ENCODE measurements around the gene SEPTIN10.

SEPTIN10 gene

DNA sequence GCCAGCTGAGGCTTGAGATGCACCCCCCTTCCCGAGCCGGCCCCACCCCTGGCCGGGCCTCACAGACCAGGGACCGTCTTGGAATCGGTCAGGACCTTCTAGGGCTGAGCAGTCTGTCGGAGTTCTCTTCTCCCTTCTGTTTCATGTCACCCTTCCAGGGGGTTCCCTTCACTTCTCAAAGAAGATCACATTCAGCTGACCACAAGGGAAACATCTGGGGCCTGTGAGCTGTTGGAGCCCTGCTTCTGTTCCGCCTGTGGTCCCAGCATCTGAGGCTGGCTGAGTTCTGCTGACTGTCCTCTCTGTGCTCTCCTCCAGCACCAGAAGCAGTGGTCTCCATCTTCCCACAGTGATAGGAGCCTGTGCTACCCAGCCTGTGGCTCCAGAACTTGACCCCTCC, 106.5 kb downstream of the SEPTIN10 start:
- H3K4me3 ChIP-seq (ENCODE audit: extremely low read depth, insufficient read depth, low read length, poor library complexity, severe bottlenecking): no peak overlapping the region
- WGBS, 2 experiments (ENCODE audit: insufficient coverage in 2 of 2): 88 to 89% methylated on average over 7 of the region's 7 CpGs
- H3K36me3 ChIP-seq (ENCODE audit: control insufficient read depth, insufficient read depth, low read length): no peaks in the 10 kb centered on the region
- no peak overlapping the region for H3K27ac ChIP-seq (ENCODE audit: low read depth, low read length, severe bottlenecking)
- H3K9me3 ChIP-seq (ENCODE audit: control insufficient read depth, low read length): peaks cover 6% of the 10 kb centered on the region
- H3K4me1 ChIP-seq (ENCODE audit: control insufficient read depth, insufficient read depth, low read length, poor library complexity, severe bottlenecking): peaks cover 3% of the 10 kb centered on the region

DNA sequence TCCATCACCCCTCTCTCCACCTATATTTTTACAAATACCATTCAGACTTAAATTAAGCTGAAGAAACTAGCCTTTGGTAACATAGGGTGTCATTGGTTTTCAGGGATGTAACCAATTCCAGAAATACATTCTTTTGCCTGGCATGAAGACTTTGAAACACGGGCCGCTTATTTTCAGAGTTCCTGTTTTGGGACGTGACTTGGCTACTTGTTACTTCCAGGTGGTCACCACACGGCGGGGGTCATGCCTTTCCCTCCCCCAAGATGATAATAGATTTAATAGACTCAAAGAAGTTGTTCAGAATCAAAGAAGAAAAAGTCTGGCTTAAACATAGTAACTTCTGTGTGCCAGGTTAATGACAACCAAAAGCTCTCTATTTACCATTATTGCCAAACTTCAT, 110.6 kb downstream of the SEPTIN10 start:
- H3K36me3 ChIP-seq (ENCODE audit: control insufficient read depth, insufficient read depth, low read length): no peaks in the 10 kb centered on the region
- no peaks in the 10 kb centered on the region for H3K9me3 ChIP-seq (ENCODE audit: control insufficient read depth, low read length)
- no peaks in the 10 kb centered on the region for H3K4me1 ChIP-seq (ENCODE audit: control insufficient read depth, insufficient read depth, low read length, poor library complexity, severe bottlenecking)
- no peak overlapping the region for H3K4me3 ChIP-seq (ENCODE audit: extremely low read depth, insufficient read depth, low read length, poor library complexity, severe bottlenecking)
- 82 to 87% methylated on average over 2 to 3 of the region's 5 CpGs for WGBS, 2 experiments (ENCODE audit: insufficient coverage in 2 of 2)
- H3K27ac ChIP-seq (ENCODE audit: low read depth, low read length, severe bottlenecking): no peak overlapping the region

- H3K36me3 ChIP-seq (ENCODE audit: control insufficient read depth, insufficient read depth, low read length): no peaks in the 10 kb centered on the region
- no peak overlapping the region for H3K27ac ChIP-seq (ENCODE audit: low read depth, low read length, severe bottlenecking)
- 90 to 94% methylated on average over 19 to 20 of the region's 21 CpGs for WGBS, 2 experiments (ENCODE audit: insufficient coverage in 2 of 2)
- no peaks in the 10 kb centered on the region for H3K9me3 ChIP-seq (ENCODE audit: control insufficient read depth, low read length)
- no peaks in the 10 kb centered on the region for H3K4me1 ChIP-seq (ENCODE audit: control insufficient read depth, insufficient read depth, low read length, poor library complexity, severe bottlenecking)
- H3K4me3 ChIP-seq (ENCODE audit: extremely low read depth, insufficient read depth, low read length, poor library complexity, severe bottlenecking): no peak overlapping the region
These were observed 112.3 kb downstream of the SEPTIN10 start for GRCh38 chr2:109501461-109501860.

DNA sequence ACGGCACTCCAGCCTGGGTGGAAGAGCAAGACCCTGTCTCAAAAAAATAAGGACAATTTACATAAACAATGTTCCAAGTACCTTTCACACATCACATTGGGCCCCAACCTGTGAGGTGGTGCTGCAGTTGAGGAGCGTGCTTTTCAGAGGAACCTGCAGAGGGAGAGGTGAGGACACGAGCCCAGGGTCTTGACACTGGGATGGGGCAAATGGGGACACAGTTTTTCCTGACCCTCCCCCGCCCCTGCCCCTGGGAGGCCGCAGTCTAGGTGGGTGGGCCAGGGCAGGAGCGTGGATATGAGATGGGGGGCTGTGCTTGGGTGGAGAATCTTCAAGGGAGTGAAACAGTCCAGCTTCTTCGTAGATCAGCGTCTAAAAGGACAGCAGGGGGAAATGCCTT, 112.9 kb downstream of the SEPTIN10 start:
- Histone ChIP-seq H3K27ac (ENCODE audit: low read depth, low read length, severe bottlenecking) (no peak overlapping the region), H3K4me1 (ENCODE audit: control insufficient read depth, insufficient read depth, low read length, poor library complexity, severe bottlenecking) (no peaks in the 10 kb centered on the region), H3K4me3 (ENCODE audit: extremely low read depth, insufficient read depth, low read length, poor library complexity, severe bottlenecking) (no peak overlapping the region), H3K36me3 (ENCODE audit: control insufficient read depth, insufficient read depth, low read length) (no peaks in the 10 kb centered on the region), H3K9me3 (ENCODE audit: control insufficient read depth, low read length) (no peaks in the 10 kb centered on the region)
- WGBS, 2 experiments (ENCODE audit: insufficient coverage in 2 of 2): 87 to 88% methylated on average over 3 to 4 of the region's 8 CpGs

GRCh38 chr2:109499566-109499965, 114.2 kb downstream of the SEPTIN10 start:
- WGBS, 2 experiments (ENCODE audit: insufficient coverage in 2 of 2): 83 to 94% methylated on average over 5 of the region's 5 CpGs
- Histone ChIP-seq H3K4me3 (ENCODE audit: extremely low read depth, insufficient read depth, low read length, poor library complexity, severe bottlenecking) (no peak overlapping the region), H3K9me3 (ENCODE audit: control insufficient read depth, low read length) (no peaks in the 10 kb centered on the region), H3K4me1 (ENCODE audit: control insufficient read depth, insufficient read depth, low read length, poor library complexity, severe bottlenecking) (no peaks in the 10 kb centered on the region), H3K36me3 (ENCODE audit: control insufficient read depth, insufficient read depth, low read length) (no peaks in the 10 kb centered on the region), H3K27ac (ENCODE audit: low read depth, low read length, severe bottlenecking) (no peak overlapping the region)

DNA sequence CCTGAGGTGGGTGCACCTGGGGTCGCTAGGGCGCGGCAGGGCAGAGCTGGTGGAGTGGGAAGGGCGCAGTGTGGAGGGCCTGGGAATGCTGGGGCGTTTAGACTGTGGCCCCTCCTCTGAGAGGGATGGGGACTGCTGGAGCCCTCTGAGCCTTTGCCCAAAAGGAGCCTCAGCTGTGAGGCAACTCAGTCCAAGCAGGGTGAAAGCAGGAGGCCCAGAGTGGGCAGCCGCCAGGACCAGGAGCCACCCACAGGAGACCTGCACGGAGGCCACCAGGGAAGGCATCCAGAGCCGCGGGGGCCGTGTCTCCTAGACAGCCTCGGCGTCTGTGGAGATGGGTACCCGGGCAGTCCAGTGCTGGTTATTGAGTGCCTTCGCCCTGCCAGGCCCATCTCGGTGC, 114.9 kb downstream of the SEPTIN10 start:
- 94 to 97% methylated on average over 11 to 15 of the region's 15 CpGs for WGBS, 2 experiments (ENCODE audit: insufficient coverage in 2 of 2)
- Histone ChIP-seq H3K4me3 (ENCODE audit: extremely low read depth, insufficient read depth, low read length, poor library complexity, severe bottlenecking) (no peak overlapping the region), H3K4me1 (ENCODE audit: control insufficient read depth, insufficient read depth, low read length, poor library complexity, severe bottlenecking) (no peaks in the 10 kb centered on the region), H3K36me3 (ENCODE audit: control insufficient read depth, insufficient read depth, low read length) (no peaks in the 10 kb centered on the region), H3K27ac (ENCODE audit: low read depth, low read length, severe bottlenecking) (no peak overlapping the region), H3K9me3 (ENCODE audit: control insufficient read depth, low read length) (no peaks in the 10 kb centered on the region)

DNA sequence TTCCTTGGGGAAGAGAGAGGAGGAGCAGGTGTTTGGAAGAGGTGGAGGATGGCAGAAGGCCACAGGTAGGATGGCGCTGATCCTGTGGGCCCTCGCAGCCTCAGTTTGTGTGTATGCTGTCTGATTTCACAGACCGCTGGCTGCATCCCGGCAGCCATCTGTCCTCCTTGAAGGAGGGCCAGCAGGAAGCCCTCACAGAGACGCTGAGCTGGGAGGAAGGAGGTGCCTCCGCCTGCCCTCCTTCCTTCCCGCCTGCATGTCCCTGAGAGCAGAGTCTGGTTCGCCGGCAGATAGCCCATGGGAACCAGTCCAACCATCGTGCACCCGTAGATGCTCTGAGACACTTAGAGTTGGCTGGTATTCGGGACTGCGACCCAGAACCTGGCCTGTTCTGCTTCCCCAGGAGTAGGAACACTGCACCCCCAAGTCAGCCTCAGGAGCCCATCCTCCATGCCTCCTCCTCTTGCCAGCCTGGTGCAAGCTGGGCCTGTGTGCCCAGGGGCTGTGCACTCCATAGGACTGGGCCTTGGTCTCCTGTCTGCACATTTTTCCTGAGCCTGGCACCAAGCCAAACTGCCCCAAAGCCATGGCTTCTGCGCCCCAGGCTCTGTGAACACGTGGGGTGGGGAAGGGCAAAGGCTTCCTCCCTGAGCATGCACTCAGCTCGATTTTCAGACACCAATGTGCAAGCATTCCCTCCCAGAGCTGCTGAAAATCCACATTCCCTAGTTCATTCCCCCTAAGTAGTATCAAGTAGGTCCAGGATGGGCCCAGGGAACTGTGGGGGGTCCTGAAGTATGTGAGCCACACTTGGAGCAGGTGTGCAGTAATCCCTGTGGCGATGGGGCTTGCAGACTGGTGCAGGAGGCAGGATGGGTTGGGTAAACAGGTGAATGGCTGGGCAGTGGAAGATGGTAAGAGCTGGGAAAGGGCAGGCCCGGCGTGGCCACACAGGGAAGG, 115.6 kb downstream of the SEPTIN10 start:
- Histone ChIP-seq H3K36me3 (ENCODE audit: control insufficient read depth, insufficient read depth, low read length) (no peaks in the 10 kb centered on the region), H3K4me1 (ENCODE audit: control insufficient read depth, insufficient read depth, low read length, poor library complexity, severe bottlenecking) (no peaks in the 10 kb centered on the region), H3K27ac (ENCODE audit: low read depth, low read length, severe bottlenecking) (no peak overlapping the region), H3K4me3 (ENCODE audit: extremely low read depth, insufficient read depth, low read length, poor library complexity, severe bottlenecking) (no peak overlapping the region), H3K9me3 (ENCODE audit: control insufficient read depth, low read length) (no peaks in the 10 kb centered on the region)
- WGBS, 2 experiments (ENCODE audit: insufficient coverage in 2 of 2): 87 to 94% methylated on average over 8 to 17 of the region's 19 CpGs

DNA sequence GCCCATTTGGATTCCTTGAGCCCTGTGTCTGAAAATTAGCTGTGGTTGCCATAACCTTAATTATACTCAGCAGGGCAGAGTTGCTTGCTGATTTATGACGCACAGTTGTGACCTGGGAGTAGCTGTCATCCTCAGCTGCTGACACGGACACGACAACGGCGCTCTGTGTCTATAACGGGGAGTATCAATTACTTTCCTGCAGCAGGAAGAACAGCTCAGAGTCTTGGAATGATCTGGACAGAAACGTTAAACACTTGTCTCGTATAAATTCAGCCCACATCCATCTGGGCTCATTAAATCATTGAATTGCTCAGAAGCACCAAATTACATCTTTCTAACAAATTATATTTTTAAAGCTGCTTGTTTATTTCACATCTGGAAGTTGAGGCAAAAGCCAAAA, 116.3 kb downstream of the SEPTIN10 start:
- H3K4me1 ChIP-seq (ENCODE audit: control insufficient read depth, insufficient read depth, low read length, poor library complexity, severe bottlenecking): no peaks in the 10 kb centered on the region
- no peak overlapping the region for H3K4me3 ChIP-seq (ENCODE audit: extremely low read depth, insufficient read depth, low read length, poor library complexity, severe bottlenecking)
- no peaks in the 10 kb centered on the region for H3K36me3 ChIP-seq (ENCODE audit: control insufficient read depth, insufficient read depth, low read length)
- H3K9me3 ChIP-seq (ENCODE audit: control insufficient read depth, low read length): no peaks in the 10 kb centered on the region
- WGBS, 2 experiments (ENCODE audit: insufficient coverage in 2 of 2): 82 to 87% methylated on average over 8 of the region's 8 CpGs
- no peak overlapping the region for H3K27ac ChIP-seq (ENCODE audit: low read depth, low read length, severe bottlenecking)

DNA sequence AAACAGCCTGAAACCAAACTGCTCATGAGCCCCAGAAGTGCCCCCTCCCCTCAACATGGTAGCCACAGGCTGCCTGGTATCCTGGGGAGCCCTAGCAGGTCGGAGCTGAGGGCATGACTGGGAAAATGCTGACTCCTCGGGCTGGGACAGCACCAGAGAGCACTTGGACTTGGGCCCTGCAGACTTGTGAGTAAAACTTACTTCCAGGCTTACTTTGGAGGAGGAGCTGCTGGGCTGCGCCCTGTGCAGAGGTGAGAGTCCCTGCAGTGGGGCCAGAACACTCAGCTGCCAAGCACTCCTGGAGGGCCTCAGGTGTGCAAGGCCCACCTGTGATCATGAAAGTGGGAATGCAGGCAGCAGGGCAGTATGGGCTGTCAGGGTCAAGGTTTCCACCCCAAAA, 119.4 kb downstream of the SEPTIN10 start:
- H3K4me1 ChIP-seq (ENCODE audit: control insufficient read depth, insufficient read depth, low read length, poor library complexity, severe bottlenecking): no peaks in the 10 kb centered on the region
- 77 to 93% methylated on average over 3 of the region's 3 CpGs for WGBS, 2 experiments (ENCODE audit: insufficient coverage in 2 of 2)
- no peak overlapping the region for H3K4me3 ChIP-seq (ENCODE audit: extremely low read depth, insufficient read depth, low read length, poor library complexity, severe bottlenecking)
- H3K9me3 ChIP-seq (ENCODE audit: control insufficient read depth, low read length): no peaks in the 10 kb centered on the region
- no peaks in the 10 kb centered on the region for H3K36me3 ChIP-seq (ENCODE audit: control insufficient read depth, insufficient read depth, low read length)
- H3K27ac ChIP-seq (ENCODE audit: low read depth, low read length, severe bottlenecking): no peak overlapping the region

DNA sequence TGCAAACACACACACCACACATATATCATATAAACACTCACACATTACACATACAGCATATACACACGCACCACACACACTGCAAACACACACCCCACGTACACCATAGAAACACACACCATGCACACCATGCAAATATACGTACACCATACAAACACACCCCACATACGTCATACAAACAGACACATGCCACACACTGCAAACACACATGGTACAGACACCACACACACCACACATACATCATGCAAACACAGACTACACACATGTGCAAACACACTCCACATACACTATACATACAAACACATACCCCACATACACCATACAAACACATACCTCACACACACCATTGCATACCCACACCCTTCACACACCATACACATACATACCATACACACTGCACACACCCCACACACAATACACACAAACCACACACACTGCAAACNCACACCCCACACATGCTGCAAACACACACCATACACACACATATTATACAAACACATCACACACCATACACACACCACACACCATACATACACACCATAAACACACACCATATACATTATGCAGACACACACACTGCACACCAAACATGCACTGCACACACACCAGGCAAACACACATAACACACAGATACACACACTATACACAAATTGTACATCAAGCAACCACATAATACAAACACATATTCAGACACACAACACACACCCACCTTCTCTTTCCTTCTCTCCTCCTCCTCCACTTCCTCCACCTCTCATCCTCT, 120.4 kb downstream of the SEPTIN10 start:
- Histone ChIP-seq H3K36me3 (ENCODE audit: control insufficient read depth, insufficient read depth, low read length) (no peaks in the 10 kb centered on the region), H3K4me3 (ENCODE audit: extremely low read depth, insufficient read depth, low read length, poor library complexity, severe bottlenecking) (no peak overlapping the region), H3K9me3 (ENCODE audit: control insufficient read depth, low read length) (no peaks in the 10 kb centered on the region), H3K27ac (ENCODE audit: low read depth, low read length, severe bottlenecking) (no peak overlapping the region), H3K4me1 (ENCODE audit: control insufficient read depth, insufficient read depth, low read length, poor library complexity, severe bottlenecking) (peaks cover 3% of the 10 kb centered on the region)
- WGBS, 2 experiments (ENCODE audit: insufficient coverage in 2 of 2): 82 to 84% methylated on average over 4 of the region's 4 CpGs

All from mesodermal cell (in vitro differentiated cells).